Measurements from ENCODE around the gene TNFSF13.
"Not testable (repeated sequence)": the region's sequence is repeated elsewhere in the genome, so short reads cannot be mapped to it uniquely, and the experiment has no call there.

TNFSF13 gene

GRCh38 chr17:7583253-7584109 lies 24.9 kb downstream of the TNFSF13 start, which contains the start of gene MPDU1:
TSS of gene MPDU1 (plus strand) at chr17:7583852. CDS start at chr17:7583863, 11 bp downstream.
- peak within 1 kb of the TSS; percentile 65 for H3K4me3 ChIP-seq (ENCODE audit: low read length)
- H3K36me3 ChIP-seq (ENCODE audit: insufficient read depth, low read length), result peaks cover 47% of the 10 kb centered on the region
- H3K27me3 ChIP-seq (ENCODE audit: insufficient read depth, low read length), result no peaks in the 10 kb centered on the region
- H3K9me3 ChIP-seq (ENCODE audit: low read length), result no peaks in the 10 kb centered on the region
- H2AFZ ChIP-seq (ENCODE audit: low read depth, low read length), result no peak within 1 kb of the TSS
- peaks cover 5% of the 10 kb centered on the region for H3K4me1 ChIP-seq (ENCODE audit: insufficient read depth, low read length)

DNA sequence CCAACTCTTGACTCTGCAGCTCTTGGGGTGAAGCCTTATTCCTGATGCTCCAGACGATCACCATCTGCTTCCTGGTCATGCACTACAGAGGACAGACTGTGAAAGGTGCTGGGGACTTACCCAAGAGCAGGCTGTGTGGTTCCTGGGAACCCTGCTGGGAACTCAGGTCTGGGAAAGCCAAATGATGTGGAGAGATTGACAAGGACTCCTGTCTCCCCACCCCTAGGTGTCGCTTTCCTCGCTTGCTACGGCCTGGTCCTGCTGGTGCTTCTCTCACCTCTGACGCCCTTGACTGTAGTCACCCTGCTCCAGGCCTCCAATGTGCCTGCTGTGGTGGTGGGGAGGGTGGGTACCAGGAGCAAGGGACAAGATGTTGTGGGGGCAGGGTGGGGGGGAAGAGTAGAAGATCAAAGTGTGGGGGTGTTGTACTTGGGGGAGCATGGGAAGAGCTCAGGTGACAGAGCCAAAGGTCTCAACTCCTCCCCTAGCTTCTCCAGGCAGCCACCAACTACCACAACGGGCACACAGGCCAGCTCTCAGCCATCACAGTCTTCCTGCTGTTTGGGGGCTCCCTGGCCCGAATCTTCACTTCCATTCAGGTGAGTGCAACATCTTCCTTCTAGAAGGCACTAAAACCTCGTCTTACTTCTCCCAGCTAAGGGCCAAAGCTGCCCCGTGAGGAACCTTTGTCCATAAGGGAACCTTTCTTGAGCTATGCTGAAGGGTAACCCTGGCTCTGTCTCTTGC lies 28.3 kb downstream of the TNFSF13 start:
- Histone ChIP-seq H2AFZ (ENCODE audit: low read depth, low read length) (no peak overlapping the region), H3K27me3 (ENCODE audit: insufficient read depth, low read length) (no peaks in the 10 kb centered on the region), H3K4me1 (ENCODE audit: insufficient read depth, low read length) (peaks cover 19% of the 10 kb centered on the region), H3K9me3 (ENCODE audit: low read length) (peaks cover 2% of the 10 kb centered on the region), H3K36me3 (ENCODE audit: insufficient read depth, low read length) (peaks cover 49% of the 10 kb centered on the region), H3K4me3 (ENCODE audit: low read length) (no peak overlapping the region)

DNA sequence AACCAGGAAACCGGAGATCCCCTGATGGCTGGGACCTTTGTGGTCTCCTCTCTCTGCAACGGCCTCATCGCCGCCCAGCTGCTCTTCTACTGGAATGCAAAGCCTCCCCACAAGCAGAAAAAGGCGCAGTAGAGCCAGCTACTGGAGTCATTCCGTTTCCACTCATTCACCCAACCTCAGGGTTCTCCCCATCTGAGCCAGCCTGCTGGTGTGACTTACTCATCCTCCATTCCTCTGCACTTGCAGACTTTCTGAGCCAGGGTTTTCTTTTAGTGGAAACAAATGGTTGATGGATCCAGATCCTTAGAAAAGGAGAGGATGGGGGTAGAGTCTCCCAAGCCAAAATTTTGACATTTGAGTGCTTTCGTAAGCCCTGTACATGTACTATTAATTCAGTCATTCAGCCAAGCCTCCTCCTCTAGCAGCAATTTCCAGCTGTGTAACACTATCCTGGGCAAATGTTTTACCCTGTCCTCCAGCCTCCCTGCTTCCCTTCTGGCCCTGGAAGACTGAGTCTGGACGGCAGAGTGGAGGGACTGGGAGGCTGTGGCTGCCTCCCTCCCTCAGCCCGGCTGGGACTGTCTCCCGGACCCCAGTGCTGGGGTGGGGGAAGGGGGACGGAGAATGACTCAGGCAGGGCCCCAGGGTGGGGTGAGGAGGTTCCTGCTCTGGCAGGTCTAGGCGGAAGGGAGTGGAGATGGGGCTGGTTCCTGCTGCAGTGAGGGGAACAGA lies 29.0 kb downstream of the TNFSF13 start:
- Histone ChIP-seq H3K4me1 (ENCODE audit: insufficient read depth, low read length) (peaks cover 19% of the 10 kb centered on the region), H2AFZ (ENCODE audit: low read depth, low read length) (no peak overlapping the region), H3K9me3 (ENCODE audit: low read length) (peaks cover 2% of the 10 kb centered on the region), H3K27me3 (ENCODE audit: insufficient read depth, low read length) (no peaks in the 10 kb centered on the region), H3K4me3 (ENCODE audit: low read length) (no peak overlapping the region), H3K36me3 (ENCODE audit: insufficient read depth, low read length) (peaks cover 54% of the 10 kb centered on the region)

GRCh38 chr17:7588553-7589203 lies 30.1 kb downstream of the TNFSF13 start:
- H3K27me3 ChIP-seq (ENCODE audit: insufficient read depth, low read length), result no peaks in the 10 kb centered on the region
- H2AFZ ChIP-seq (ENCODE audit: low read depth, low read length), result no peak overlapping the region
- H3K9me3 ChIP-seq (ENCODE audit: low read length), result peaks cover 2% of the 10 kb centered on the region
- H3K36me3 ChIP-seq (ENCODE audit: insufficient read depth, low read length), result peaks cover 65% of the 10 kb centered on the region
- H3K4me3 ChIP-seq (ENCODE audit: low read length), result no peak overlapping the region
- peaks cover 13% of the 10 kb centered on the region for H3K4me1 ChIP-seq (ENCODE audit: insufficient read depth, low read length)

DNA sequence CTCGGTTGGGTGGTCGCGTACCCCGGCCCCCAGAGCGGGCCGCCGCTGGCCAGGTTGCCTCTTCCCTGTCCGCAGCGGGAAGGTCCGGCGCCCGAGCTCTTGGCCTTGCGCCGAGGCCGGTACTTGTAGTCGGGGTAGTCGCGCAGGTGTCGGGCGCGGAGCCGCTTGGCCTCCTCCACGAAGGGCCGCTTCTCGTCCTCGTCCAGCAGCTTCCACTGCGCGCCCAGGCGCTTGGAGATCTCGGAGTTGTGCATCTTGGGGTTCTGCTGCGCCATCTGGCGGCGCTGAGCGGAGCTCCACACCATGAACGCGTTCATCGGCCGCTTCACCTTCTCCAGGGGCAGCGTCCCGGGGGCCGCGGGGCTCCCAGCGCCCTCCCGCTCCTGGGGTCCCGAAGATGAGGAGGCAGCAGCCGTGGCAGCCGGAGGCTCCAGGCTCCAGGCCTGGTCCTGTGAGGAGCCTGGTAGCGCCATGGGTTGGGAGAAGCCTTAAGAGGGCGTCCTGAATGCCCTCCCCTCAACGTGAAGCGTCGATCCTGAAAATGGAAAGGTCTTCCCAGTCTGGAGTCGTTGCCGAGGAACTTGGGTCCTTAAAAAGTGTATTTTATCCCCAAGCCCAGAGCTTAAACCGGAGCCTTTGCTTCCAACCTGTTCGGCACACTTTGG lies 30.8 kb downstream of the TNFSF13 start:
- H3K4me3 ChIP-seq (ENCODE audit: low read length), result no peak overlapping the region
- H3K4me1 ChIP-seq (ENCODE audit: insufficient read depth, low read length), result peaks cover 13% of the 10 kb centered on the region
- peaks cover 2% of the 10 kb centered on the region for H3K9me3 ChIP-seq (ENCODE audit: low read length)
- no peak overlapping the region for H2AFZ ChIP-seq (ENCODE audit: low read depth, low read length)
- peaks cover 71% of the 10 kb centered on the region for H3K36me3 ChIP-seq (ENCODE audit: insufficient read depth, low read length)
- no peaks in the 10 kb centered on the region for H3K27me3 ChIP-seq (ENCODE audit: insufficient read depth, low read length)

- Histone ChIP-seq H3K27me3 (ENCODE audit: insufficient read depth, low read length) (no peaks in the 10 kb centered on the region), H3K4me1 (ENCODE audit: insufficient read depth, low read length) (peaks cover 13% of the 10 kb centered on the region), H3K9me3 (ENCODE audit: low read length) (peaks cover 2% of the 10 kb centered on the region), H3K36me3 (ENCODE audit: insufficient read depth, low read length) (peaks cover 79% of the 10 kb centered on the region), H2AFZ (ENCODE audit: low read depth, low read length) (no peak within 1 kb of the TSS), H3K4me3 (ENCODE audit: low read length) (no peak within 1 kb of the TSS)
Observed at GRCh38 chr17:7589891-7590691, 31.5 kb downstream of the TNFSF13 start, which contains the start of gene SOX15. TSS of gene SOX15 (minus strand) at chr17:7590094. CDS start at chr17:7589676, 418 bp downstream.

DNA sequence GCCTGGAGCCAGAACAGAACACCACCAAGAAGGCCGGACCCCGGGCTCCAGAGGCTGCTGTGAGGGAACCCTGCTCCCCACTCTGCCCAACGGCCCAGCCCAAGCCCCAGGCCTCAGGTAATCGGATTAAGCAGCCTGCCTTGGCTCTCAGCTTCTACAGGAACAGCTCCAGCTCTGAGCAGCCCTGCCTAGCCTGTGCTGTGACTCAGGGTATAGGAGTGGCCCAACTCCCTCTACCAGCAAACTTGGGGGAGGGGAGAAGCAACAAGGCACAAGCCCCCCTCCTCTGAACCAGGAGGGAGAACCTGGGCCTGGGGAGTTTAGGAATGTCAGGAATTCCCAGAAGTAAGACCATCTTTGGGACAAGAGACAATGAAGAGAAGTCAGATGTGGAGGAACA lies 32.2 kb downstream of the TNFSF13 start:
- H3K4me1 ChIP-seq (ENCODE audit: insufficient read depth, low read length), result peaks cover 13% of the 10 kb centered on the region
- H3K27me3 ChIP-seq (ENCODE audit: insufficient read depth, low read length), result no peaks in the 10 kb centered on the region
- no peak overlapping the region for H3K4me3 ChIP-seq (ENCODE audit: low read length)
- peaks cover 2% of the 10 kb centered on the region for H3K9me3 ChIP-seq (ENCODE audit: low read length)
- H3K36me3 ChIP-seq (ENCODE audit: insufficient read depth, low read length), result peaks cover 85% of the 10 kb centered on the region
- H2AFZ ChIP-seq (ENCODE audit: low read depth, low read length), result no peak overlapping the region

- Histone ChIP-seq H3K27me3 (ENCODE audit: insufficient read depth, low read length) (no peaks in the 10 kb centered on the region), H2AFZ (ENCODE audit: low read depth, low read length) (no peak overlapping the region), H3K4me3 (ENCODE audit: low read length) (no peak overlapping the region), H3K4me1 (ENCODE audit: insufficient read depth, low read length) (peaks cover 13% of the 10 kb centered on the region), H3K9me3 (ENCODE audit: low read length) (peaks cover 2% of the 10 kb centered on the region), H3K36me3 (ENCODE audit: insufficient read depth, low read length) (peaks cover 86% of the 10 kb centered on the region)
Observed at GRCh38 chr17:7591596-7591995, 33.0 kb downstream of the TNFSF13 start.

GRCh38 chr17:7592422-7593021 lies 34.0 kb downstream of the TNFSF13 start:
- Histone ChIP-seq H3K9me3 (ENCODE audit: low read length) (peaks cover 2% of the 10 kb centered on the region), H3K4me3 (ENCODE audit: low read length) (no peak overlapping the region), H3K4me1 (ENCODE audit: insufficient read depth, low read length) (peaks cover 13% of the 10 kb centered on the region), H2AFZ (ENCODE audit: low read depth, low read length) (no peak overlapping the region), H3K27me3 (ENCODE audit: insufficient read depth, low read length) (no peaks in the 10 kb centered on the region), H3K36me3 (ENCODE audit: insufficient read depth, low read length) (peaks cover 87% of the 10 kb centered on the region)

GRCh38 chr17:7593296-7593695 lies 34.7 kb downstream of the TNFSF13 start:
- peaks cover 2% of the 10 kb centered on the region for H3K9me3 ChIP-seq (ENCODE audit: low read length)
- H2AFZ ChIP-seq (ENCODE audit: low read depth, low read length), result no peak overlapping the region

GRCh38 chr17:7597561-7597960 lies 39.0 kb downstream of the TNFSF13 start:
- not testable (repeated sequence) for H3K4me3 ChIP-seq (ENCODE audit: low read length); H2AFZ ChIP-seq (ENCODE audit: low read depth, low read length); H3K27me3 ChIP-seq (ENCODE audit: insufficient read depth, low read length); H3K9me3 ChIP-seq (ENCODE audit: low read length); H3K4me1 ChIP-seq (ENCODE audit: insufficient read depth, low read length)
- H3K36me3 ChIP-seq (ENCODE audit: insufficient read depth, low read length), result peaks cover 75% of the 10 kb centered on the region

More at GRCh38 chr17:7593296-7593695, 34.7 kb downstream of the TNFSF13 start:
- Histone ChIP-seq H3K4me1 (ENCODE audit: insufficient read depth, low read length) (peaks cover 13% of the 10 kb centered on the region), H3K36me3 (ENCODE audit: insufficient read depth, low read length) (peaks cover 79% of the 10 kb centered on the region), H3K27me3 (ENCODE audit: insufficient read depth, low read length) (no peaks in the 10 kb centered on the region), H3K4me3 (ENCODE audit: low read length) (no peak overlapping the region)

Data from neuron (in vitro differentiated cells).